Measurements from ENCODE around the gene GPC3.

- TF ChIP-seq CTCF (conservative IDR thresholded peaks at IDR 0.05; ENCODE audit: low read depth in 2 of 2) (no peak), POLR2AphosphoS5 (IDR thresholded peaks at IDR 0.05; ENCODE audit: low read depth) (no peak), ZNF114 (CRISPR knock-in tag; IDR thresholded peaks at IDR 0.05) (no peak), EZH2phosphoT487 (IDR thresholded peaks at IDR 0.05; ENCODE audit: unreplicated experiment) (no peak), EZH2 (IDR thresholded peaks at IDR 0.05; ENCODE audit: low read depth, unreplicated experiment) (no peak), CREB1 (CRISPR knock-in tag; IDR thresholded peaks at IDR 0.05; ENCODE audit: low read depth) (no peak)
- TF ChIP-seq, protein P1, sequence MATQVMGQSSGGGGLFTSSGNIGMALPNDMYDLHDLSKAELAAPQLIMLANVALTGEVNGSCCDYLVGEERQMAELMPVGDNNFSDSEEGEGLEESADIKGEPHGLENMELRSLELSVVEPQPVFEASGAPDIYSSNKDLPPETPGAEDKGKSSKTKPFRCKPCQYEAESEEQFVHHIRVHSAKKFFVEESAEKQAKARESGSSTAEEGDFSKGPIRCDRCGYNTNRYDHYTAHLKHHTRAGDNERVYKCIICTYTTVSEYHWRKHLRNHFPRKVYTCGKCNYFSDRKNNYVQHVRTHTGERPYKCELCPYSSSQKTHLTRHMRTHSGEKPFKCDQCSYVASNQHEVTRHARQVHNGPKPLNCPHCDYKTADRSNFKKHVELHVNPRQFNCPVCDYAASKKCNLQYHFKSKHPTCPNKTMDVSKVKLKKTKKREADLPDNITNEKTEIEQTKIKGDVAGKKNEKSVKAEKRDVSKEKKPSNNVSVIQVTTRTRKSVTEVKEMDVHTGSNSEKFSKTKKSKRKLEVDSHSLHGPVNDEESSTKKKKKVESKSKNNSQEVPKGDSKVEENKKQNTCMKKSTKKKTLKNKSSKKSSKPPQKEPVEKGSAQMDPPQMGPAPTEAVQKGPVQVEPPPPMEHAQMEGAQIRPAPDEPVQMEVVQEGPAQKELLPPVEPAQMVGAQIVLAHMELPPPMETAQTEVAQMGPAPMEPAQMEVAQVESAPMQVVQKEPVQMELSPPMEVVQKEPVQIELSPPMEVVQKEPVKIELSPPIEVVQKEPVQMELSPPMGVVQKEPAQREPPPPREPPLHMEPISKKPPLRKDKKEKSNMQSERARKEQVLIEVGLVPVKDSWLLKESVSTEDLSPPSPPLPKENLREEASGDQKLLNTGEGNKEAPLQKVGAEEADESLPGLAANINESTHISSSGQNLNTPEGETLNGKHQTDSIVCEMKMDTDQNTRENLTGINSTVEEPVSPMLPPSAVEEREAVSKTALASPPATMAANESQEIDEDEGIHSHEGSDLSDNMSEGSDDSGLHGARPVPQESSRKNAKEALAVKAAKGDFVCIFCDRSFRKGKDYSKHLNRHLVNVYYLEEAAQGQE (IDR thresholded peaks at IDR 0.05; ENCODE audit: unreplicated experiment), result no peak
These were observed 394.5 kb downstream of the GPC3 start for GRCh38 chrX:133590703-133591505.

Measured in GM23338 (cell line).